GM19467 (cell line): ENCODE measurements around the gene KLRF1.
A peak's percentile ranks its signal among the peaks of the same experiment; 100 is the strongest.

Source experiments
- ATAC-seq: cut with Tn5 transposase; IDR thresholded peaks from one replicate; pipeline ENCODE4 v1.9.1; 2021; ENCODE audit warnings: mild to moderate bottlenecking, moderate library complexity; ENCODE audit not compliant: unreplicated experiment

The KLRF1 gene

DNA sequence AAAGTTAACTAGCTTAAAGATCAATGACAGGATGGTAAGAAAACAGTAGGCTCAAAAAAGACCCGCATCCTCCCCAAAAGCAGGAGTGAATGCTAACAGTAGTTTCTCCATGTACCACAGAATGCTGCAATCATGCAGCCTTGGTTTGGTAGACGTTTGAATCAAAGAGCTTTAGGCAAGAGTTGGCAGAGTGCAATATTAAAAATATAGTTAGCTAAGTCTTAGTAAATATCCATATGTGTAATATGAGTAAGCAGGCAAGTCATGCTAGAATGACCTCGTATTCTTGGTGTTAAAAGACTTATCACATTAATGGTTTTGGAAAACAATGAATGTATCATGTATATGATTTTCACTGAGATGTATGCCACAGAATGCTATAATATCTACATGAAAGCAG lies 18.8 kb upstream of the KLRF1 start:
- no peak for ATAC-seq

DNA sequence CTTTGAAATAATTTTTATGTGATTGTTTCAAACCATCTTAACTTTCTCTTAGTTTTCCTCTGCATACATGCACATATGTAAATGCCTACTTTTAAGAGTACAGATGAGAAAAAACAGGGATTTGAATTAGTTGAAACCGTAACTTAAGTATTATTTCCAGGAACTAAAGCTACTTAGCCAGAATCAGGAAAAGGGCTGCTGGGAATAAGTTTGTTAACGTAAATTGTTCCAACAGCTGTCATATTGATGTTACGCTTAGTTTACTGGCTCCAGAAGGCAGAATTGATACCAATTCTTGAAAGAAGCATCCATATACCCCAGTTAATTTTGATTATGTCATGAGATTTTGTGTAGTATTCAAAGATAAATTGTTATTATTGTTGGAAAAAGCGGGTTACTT lies 17.9 kb upstream of the KLRF1 start:
- no peak for ATAC-seq

DNA sequence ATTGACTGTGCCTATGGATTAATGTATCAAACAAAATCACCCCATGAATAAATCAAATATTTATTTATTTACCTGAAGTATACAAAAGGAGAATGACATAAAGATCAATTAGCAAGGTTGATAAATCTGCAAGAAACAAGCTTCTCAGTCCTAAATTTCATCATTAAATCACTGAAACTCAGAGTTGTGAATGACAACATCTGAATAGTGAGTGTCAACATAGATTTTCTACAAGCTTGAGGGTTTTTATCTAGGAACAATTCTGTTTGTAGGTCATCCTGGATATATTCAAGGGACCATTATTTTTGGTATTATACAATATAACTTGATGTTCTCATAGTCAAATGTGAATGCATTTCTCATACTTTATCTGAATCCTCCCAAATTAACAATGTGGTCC lies 17.4 kb upstream of the KLRF1 start:
- ATAC-seq: no peak

DNA sequence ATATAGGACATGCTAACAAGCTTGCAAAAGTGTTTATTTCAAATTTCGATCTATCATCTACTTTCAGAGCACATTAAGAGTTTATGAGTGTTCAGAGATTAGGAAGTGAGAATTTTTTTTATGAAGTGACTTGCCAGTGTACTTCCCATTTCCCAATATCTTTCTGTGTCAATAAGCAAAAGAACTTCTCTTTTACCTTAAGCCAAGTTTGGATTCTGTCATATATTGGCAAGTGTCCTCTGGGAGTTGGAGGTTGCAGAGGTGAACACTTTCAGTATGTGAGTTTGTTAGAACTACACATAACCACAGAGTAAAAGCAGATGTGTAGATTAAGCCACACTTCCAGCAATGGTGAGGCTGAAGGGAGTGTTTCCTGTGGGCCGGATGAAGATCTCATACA lies 16.6 kb upstream of the KLRF1 start:
- ATAC-seq: no peak

DNA sequence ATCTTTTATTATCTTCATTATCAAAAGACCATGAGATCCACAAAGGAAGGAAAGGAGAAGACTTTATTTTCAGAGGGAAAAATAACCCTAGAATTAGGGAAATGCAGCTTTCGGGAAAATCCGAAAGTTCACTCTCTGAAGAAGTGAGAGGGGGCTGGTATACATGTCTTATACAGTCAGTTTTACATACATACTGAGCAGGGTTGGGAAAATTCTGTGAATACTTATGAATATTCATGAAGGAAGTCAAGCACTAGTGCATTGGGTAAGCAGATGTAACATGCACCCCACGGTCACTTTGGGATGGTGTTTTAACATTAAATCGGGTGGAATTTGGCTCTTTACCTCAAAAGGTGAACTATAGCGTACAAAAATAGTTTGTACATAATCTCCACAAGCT lies 15.7 kb upstream of the KLRF1 start:
- ATAC-seq: no peak

DNA sequence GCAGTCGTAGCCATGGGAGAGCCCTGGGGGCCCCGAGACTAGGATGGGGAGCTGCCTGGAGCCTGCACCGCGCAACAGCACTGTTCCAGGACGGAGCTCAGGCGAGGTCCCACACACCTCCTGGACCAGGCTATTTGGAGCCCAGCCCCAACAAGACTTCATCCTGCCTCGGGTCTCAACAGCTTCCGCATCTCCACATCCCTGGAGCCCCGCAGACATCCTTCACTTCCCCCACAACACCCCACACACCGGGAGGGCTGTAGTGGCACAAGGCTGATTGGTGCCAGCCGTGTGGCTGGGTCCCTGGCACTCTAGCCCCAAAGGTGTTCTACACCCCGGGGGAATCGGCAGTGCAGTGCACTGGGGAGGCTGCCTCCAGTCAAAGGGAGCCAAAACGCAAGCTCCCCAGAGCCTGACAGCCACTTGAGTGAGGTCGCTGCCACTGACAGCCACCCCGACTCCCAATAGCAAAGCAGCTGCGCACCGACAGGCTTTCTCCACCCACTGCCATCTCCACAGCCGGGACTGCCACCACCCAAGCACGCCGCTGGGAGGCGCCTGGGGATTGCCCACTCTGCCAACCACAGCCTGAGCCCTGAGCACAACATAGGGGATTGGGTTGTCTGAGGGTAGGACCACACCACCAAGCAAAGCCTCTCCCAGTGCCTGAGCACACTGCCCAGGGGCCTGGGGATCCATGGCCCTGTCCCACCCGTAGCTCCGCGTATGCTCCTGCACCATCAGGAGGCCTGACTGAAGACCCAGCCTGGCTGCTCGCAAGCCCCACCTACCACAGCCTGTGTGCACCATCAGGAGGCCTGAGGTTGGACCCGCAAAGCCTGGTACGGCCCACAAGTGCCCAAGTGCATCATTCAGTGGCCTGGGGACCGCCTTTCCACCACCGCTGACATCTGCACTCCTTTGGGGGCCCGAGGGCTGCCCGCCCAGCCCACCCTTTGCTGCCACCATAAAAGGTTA lies 13.2 kb upstream of the KLRF1 start:
- peak; percentile 91 for ATAC-seq

DNA sequence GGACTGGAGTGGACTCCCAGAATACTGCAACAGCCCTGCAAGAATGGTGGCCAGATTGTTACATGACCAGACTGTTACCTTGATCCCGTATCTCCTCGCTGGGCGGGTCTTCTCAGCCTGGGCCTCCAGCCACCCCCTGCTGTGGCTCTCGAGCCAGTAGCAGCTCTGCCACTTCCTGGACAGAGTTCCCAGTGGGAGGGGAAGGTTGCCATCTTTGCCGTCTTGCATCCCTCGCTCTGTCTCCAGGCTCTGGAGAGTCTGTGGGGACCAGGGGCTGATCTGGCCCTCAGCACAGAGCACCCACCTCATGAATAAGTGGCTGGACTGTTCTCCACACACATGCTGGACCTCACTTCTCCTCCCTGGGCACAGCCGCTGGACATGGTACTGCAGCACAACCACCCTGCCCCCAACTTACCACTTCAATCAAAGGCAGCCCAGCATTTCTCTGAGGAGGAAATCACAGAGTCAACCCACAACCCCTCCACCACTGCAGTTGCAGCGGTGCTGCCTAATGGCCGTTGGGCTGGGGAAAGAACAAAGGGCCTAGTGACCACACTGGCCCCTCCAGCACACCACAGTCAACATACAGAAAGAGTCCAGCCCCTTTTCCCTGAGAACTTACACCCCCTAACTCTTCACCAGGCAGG lies 6.9 kb upstream of the KLRF1 start:
- ATAC-seq: no peak

DNA sequence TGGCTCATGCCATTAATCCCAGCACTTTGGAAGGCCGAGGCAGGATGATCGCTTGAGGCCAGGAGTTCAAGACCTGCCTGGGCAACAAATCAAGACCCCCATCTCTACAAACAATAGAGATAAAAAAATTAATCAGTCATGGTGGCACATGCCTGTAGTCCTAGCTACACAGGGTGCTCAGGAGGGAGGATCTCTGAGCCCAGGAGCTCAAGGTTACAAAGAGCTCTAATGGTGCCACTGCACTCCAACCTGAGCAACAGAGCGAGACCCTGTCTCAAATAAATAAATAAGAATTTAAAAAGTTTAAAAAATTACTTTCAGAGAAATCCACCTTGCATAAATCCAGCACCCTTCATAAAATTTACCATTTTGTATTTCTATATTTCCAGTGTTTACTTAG lies 2.2 kb downstream of the KLRF1 start:
- ATAC-seq: no peak

DNA sequence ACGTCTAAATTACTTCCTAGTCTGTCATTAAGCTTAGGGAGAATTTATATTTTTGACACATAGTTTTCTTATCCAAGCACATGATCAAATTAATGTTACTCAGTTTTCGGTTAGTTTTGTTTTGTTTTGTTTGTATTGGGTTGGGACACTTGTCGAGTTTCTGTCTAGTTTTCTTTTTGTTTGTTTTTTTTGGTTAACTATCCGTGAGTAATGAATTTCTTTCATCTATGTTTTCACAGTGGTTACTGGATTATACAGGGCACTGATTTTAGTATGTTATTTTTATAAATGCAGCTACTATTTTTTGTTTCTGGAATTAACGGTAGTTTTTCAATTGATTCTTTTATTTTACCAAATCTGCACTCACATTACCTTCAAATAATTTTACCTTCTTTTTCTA lies 2.7 kb downstream of the KLRF1 start:
- ATAC-seq: no peak

DNA sequence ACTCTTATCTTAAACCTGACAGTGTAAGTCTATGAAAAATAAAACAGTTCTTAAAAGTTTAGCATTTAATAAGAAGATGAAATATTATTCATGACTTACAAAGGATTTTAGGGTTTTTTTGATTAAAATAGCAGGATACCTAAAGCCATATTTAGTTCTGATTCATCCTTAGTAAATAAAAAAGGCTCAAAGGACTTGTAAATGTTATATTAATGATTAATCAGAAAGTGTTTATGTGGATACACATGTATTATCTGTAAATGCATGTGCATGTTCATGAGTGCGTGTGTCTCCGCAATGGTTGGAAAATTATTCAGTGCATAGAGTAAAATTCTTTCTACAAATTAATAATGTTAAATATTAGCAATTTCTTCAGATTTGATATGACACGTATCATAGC lies 4.4 kb downstream of the KLRF1 start:
- ATAC-seq: no peak

DNA sequence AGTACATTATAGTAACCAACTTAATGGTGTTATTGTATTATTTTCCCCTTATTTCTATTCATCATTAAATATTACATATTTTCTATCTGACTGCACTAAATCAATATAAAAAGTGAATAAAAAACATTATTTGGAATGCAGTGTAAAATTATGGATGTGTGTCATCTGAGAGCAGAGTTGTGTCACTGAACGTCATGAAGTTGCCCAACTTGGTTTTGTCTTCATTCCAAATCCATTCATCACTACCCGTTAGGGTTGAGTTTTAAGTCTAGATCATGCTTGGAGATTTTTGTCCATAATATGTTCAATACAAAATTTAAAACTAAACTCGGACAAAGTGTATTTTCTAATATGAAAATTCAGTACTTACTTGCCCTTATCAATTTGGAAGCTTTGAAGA lies 16.1 kb downstream of the KLRF1 start:
- ATAC-seq: no peak

DNA sequence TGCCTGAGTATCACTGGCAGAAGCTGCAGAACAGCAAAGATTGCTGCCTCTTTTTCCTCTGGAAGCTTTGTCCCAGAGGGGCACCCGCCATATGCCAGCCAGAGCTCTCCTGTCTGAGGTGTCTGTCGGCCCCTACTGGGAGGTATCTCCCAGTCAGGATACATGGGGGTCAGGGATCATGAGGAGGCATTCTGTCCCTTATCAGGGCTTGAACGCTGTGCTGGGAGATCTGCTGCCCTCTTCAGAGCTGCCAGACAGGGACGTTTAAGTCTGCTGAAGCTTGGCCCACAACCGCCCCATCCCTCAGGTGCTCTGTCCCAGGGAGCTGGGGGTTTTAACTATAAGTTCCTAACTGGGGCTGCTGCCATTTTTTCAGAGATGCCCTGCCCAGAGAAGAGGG lies 21.6 kb downstream of the KLRF1 start:
- no peak for ATAC-seq

DNA sequence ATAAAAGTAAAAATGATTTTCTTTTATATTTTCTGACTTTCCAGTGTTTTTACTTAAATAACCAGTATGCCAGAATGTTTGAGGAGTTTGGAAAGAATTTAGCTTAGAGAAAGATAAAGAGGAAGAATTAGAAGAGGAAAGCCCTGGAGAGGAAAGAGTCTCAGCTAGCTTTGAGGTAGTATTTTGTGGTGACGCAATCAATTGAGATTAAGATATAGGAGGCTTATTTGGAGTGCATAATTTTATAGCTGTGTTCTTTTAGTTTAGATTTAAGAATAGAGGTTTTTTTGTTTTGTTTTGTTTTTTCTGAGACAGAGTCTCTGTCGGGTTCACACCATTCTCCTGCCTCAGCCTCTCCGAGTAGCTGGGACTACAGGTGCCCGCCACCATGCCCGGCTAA lies 23.8 kb downstream of the KLRF1 start:
- no peak for ATAC-seq

DNA sequence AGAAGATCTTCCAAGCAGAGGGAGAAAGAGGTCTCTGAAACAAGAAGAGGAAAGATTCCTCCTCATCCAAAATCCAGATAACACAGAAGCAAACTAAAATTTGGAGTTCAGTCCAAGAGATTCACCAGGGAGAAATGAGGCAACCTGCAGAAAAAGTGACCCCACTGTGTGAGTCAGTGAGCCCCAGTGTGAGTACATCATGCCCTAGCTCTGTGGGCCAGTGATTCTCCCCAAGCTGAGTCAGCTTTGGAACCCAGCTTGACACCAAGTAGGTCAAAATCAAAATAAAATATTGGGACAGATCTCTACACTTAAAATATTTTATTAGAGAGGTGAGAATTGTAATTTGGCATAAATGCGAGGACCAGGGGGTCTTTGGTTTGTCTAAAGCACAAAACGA lies 24.6 kb downstream of the KLRF1 start:
- ATAC-seq: no peak

DNA sequence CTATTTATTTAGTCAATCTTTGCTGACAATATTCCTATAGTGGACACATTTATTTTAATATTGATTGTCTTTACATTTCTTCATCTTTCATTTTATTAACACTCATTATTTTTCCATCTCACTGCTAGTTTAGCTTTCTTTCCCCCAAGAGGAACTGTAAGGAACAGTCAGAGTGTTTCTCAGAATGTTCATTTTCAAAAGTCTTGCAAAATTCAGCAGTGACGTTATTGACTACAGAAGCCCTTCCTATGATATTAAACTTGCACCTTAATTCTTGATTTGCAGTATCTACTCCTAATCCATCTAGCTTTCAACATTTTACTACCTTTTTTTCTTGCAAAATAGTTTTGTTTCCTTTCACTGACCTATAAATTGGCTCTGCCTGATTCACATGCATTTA lies 28.9 kb downstream of the KLRF1 start:
- ATAC-seq: no peak

DNA sequence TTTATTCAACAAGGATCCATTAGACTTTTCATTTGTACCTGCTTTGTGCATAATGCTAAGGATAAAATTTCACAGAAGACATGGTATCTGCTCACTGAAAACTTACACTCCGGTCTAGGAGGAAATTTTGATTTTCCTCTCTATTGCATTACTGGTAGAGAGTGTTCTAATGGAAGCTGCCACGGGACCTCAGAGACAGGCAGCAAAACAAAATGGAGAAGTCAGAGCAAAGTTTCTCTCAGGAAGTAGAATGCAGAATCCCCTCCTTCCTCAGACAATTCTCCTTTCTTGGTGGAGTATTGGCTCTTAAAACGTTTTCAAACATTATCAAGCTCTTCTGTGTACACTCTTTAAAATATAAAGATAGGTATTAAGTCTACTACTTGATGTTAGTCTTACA lies 29.6 kb downstream of the KLRF1 start:
- ATAC-seq: no peak

DNA sequence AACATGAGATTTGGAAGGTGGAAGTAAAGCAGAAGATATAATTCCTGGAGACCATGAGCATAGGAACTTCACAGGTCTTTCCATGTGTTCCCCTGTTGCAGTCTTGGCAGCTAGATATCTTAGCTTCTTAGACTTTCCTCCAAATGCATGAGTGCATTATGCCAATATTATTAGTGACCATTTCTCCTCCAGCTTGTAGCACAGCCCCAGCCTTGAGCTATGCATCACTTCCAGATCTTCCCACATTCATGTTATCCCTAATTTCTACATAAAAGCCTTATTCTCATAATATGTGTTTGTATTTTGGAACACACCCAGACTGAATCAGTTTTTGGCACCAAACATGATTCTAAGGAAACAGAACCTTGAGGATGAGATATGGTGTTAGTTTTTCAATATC lies 30.9 kb downstream of the KLRF1 start:
- ATAC-seq: no peak

DNA sequence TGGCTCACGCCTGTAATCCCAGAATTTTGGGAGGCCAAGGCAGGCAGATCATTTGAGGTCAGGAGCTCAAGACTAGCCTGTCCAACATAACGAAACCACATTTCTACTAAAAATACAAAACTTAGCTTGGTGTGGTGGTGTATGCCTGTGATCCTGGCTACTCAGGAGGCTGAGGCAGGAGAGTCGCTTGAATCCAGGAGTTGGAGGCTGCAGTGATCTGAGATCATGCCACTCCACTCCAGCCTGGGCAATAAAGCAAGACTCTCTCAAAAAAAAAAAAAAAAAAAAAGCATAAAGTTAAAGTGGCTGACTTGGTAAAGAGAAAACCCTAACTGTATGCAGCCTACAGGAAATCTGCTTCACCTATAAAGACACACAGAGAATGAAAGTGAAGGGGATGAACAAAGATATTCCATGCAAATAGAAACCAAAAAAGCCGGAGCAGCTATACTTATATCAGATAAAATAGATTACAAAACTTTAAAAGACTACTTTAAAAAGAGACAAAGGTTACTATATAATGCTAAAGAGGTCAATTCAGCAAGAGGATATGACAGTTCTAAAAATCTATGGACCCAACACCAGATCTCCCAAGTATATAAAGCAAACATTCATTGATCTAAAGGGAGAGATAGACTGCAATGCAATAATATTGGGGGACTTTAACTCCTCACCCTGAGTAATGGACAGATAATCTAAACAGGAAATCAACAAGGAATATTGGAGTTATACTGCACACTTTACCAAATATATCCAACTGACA lies 37.8 kb downstream of the KLRF1 start:
- ATAC-seq: no peak

DNA sequence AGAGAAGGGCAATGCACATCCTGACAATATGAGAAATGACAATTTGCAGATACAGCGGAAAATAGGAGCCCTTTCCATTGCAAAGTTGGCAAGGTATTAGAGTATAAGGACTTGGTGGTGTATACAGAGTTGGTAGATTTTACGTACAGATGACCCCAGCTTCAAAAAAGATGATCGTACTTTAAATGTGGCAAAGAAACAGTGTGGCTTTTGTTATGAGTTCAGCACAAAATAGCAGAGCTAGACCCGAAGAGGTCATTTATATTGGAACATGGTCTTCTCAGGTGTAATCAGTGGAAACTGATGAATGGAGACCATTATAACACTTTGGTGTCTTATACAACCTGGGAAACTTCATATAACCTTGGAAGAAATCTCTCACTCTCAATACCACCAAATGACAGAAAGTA lies 39.6 kb downstream of the KLRF1 start:
- ATAC-seq: no peak

DNA sequence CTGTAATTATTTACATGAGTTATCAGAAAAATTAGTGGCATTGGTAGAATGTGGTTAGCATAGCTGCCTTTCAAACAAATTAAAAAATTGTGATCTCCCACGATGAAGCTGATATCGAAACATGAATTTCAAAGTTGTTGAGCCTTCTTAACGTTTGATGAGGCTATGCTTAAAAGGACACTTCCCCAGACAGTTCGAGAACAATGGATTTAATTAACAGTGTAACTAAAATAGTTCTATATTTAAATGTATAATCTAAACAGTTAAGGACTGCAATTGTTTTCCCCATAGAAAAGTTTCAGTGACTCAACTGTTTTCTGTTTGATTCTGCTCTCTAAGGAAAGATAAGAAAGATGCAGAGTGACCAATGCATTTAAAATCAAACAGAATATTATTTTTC lies 40.2 kb downstream of the KLRF1 start:
- ATAC-seq: no peak

DNA sequence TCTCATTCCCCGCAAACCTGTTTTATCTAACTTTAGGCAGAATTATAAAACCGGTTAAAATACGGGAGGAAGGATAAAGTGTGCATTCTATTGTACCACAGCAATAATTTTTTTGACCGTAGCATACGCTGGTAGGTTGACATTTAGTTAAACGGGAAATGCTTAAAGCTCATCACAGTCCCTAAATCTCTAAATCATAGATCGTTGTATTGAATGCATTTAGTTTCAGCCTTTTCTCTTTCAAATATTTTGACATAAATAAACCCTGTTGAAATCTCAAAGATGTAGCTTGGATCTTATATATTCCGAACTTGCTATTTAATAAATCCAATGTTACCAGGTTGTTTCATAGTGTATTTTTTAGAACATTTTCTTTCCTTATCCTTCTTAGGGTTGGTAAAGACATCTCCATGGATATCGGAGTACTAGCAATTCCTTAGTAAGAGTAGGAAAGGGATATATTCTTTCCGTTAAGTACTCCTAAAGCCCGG lies 41.1 kb downstream of the KLRF1 start:
- ATAC-seq: no peak

DNA sequence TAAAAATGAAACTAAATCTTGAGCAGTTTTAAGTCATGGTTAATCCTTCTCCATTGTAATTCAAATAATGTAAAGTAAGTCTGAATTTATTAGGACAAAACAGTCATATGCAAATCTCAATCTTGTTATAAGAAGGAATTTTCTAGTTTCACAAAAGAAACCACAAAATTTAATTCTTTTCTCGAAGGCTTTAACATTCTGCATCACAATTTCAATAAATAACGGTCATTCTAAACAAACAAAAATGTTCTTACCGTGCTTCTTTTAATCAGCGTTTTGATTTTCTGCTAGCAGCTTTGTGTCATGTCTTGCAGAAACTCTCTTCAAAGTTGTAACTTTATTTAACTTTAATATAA lies 41.6 kb downstream of the KLRF1 start:
- no peak for ATAC-seq
